GM12878 (cell line): ENCODE data around the gene LIF. TPM values are rescaled to one million over a fixed set of nuclear protein-coding genes. Genes with fewer than 3 reads are reported as not detected.

Source experiments
- ATAC-seq: fragments of 200-7000 bp; cut with Tn5 transposase; 3 replicates; pipeline ENCODE4 v1.9.1; 2020; ENCODE audit warnings: mild to moderate bottlenecking, moderate library complexity
- BruUV-seq: library from RNA; stranded (reverse); fragments of 400-500 nt; replicated peaks from 2 replicates; lab custom pipeline; 2021; lab: Mats Ljungman, UMichigan
- CTCF ChIA-PET: fragments of 300-600 bp; sonication (Branson Sonifier 250); formaldehyde crosslinking; extraction: SDS; loops from one replicate; lab custom pipeline; 2021; ENCODE audit warnings: inconsistent platforms; lab: Yijun Ruan, JAX
- POLR2A ChIA-PET: fragments of 350-600 bp; formaldehyde crosslinking; extraction: SDS; loops from one replicate; lab custom pipeline; 2021; ENCODE audit warnings: inconsistent platforms; lab: Charles Lee
- RAD21 ChIA-PET: fragments of 300-600 bp; sonication (Branson Sonifier 250); formaldehyde crosslinking; loops from one replicate; lab custom pipeline; 2023; ENCODE audit warnings: antibody characterized with exemption; ENCODE audit not compliant: unreplicated experiment; lab: Charles Lee
- SMC1A ChIA-PET: fragments of 300-600 bp; sonication (Branson Sonifier 250); formaldehyde crosslinking; loops from one replicate; lab custom pipeline; 2023; ENCODE audit not compliant: unreplicated experiment, uncharacterized antibody; lab: Charles Lee
- DNase-seq: peaks from one replicate; pipeline ENCODE4 v3.0.0-alpha.2; 2011; ENCODE audit warnings: low read depth, low spot score
- FAIRE-seq: peaks from 3 replicates; lab custom pipeline; 2011; peaks lifted over from hg19 to GRCh38; lab: Jason Lieb, UNC
- H2AFZ ChIP-seq: 2 replicates; pipeline ENCODE4 v1.6.0; 2011; ENCODE audit warnings: low read depth, low read length, control low read depth; ENCODE audit not compliant: control insufficient read depth
- H3K27ac ChIP-seq: 2 replicates; pipeline ENCODE4 v1.5.1; 2011; ENCODE audit warnings: control low read depth; ENCODE audit not compliant: control insufficient read depth, insufficient read depth
- H3K27me3 ChIP-seq, 2 experiments: replicated peaks in 1 of 2; 2 replicates each; pipeline versions ENCODE4 v1.6.0 to v1.6.1; 2011; ENCODE audit warnings: low read length in 1 of 2; ENCODE audit not compliant: control insufficient read depth in 2 of 2, insufficient read depth in 2 of 2
- H3K36me3 ChIP-seq, 2 experiments: 2 replicates each; pipeline ENCODE4 v1.5.1; 2011; ENCODE audit warnings: low read length in 1 of 2; ENCODE audit not compliant: control insufficient read depth in 2 of 2, insufficient read depth in 2 of 2
- H3K4me1 ChIP-seq: 2 replicates; pipeline ENCODE4 v1.6.1; 2011; ENCODE audit warnings: mild to moderate bottlenecking, low read length, moderate library complexity, mixed read lengths; ENCODE audit not compliant: control insufficient read depth, insufficient read depth
- H3K4me2 ChIP-seq: 2 replicates; pipeline ENCODE4 v1.6.0; 2011; ENCODE audit warnings: control low read depth; ENCODE audit not compliant: control insufficient read depth, insufficient read depth
- H3K4me3 ChIP-seq: fragments of 200-600 bp; sonication (generic); 2 replicates; pipeline ENCODE4 v1.5.1; 2016
- H3K79me2 ChIP-seq: 2 replicates; pipeline ENCODE4 v1.6.0; 2011; ENCODE audit warnings: low read length; ENCODE audit not compliant: control insufficient read depth, insufficient read depth
- H3K9ac ChIP-seq: 2 replicates; pipeline ENCODE4 v1.8.0; 2011; ENCODE audit warnings: low read length, control low read depth, mixed read lengths; ENCODE audit not compliant: control insufficient read depth, insufficient read depth
- H3K9me3 ChIP-seq: replicated peaks from 3 replicates; pipeline ENCODE4 v1.5.1; 2011; ENCODE audit warnings: mild to moderate bottlenecking, low read length; ENCODE audit not compliant: control insufficient read depth, insufficient read depth
- H4K20me1 ChIP-seq: 2 replicates; pipeline ENCODE4 v1.6.0; 2011; ENCODE audit not compliant: control insufficient read depth, insufficient read depth
- KLF5 ChIP-seq: fragments of 450-650 bp; IDR thresholded peaks from 2 replicates; pipeline ENCODE4 v1.6.1; 2014; ENCODE audit warnings: mild to moderate bottlenecking; ENCODE audit not compliant: partially characterized antibody
- NR2F1 ChIP-seq: fragments of 450-650 bp; conservative IDR thresholded peaks from 2 replicates; pipeline ENCODE4 v1.6.1; 2017; ENCODE audit warnings: mild to moderate bottlenecking
- ZNF274 ChIP-seq: IDR thresholded peaks from one replicate; pipeline ENCODE4 v1.8.0; 2011; ENCODE audit not compliant: insufficient read length, insufficient read depth
- ZZZ3 ChIP-seq: IDR thresholded peaks from 2 replicates; pipeline ENCODE4 v1.6.1; 2011; ENCODE audit warnings: low read depth; ENCODE audit not compliant: control insufficient read depth, insufficient read length
- WGBS: methylation state at CpG from one replicate; pipeline ENCODE4 v1.1.6; 2016; ENCODE audit warnings: low lambda C conversion rate; ENCODE audit not compliant: insufficient replicate concordance, insufficient coverage; ENCODE audit errors: missing lambda C conversion rate; 5-methylcytosine and 5-hydroxymethylcytosine counted together
- in situ Hi-C: fragments of 300-500 bp; cut with MboI; formaldehyde crosslinking; loops from 9 replicates; pipeline ENCODE4 v1.14.3; 2018; ENCODE audit warnings: mixed read lengths
- intact Hi-C: fragments of 100-400 bp; cut with micrococcal nuclease; formaldehyde crosslinking; loops from one replicate; pipeline ENCODE4 v1.14.2; 2022; ENCODE audit not compliant: unreplicated experiment
- polyA plus RNA-seq, 11 experiments: library from polyadenylated mRNA; depleted of rRNA in 4 of 11; unstranded in 6 of 11; stranded (reverse) in 5 of 11; fragments of >200 nt; fragmentation: Nextera tagmentation in 4 of 11; fragmentation: Illumina TruSeq in 1 of 11; extraction: Ambion mirVana in 4 of 11; extraction: Trizol in 1 of 11; gene quantifications; 1 replicate in 1 of 11; 2 replicates in 10 of 11; pipeline versions ENCODE4 v1.2.1 to v1.2.3, GENCODE V29; 2011 to 2016; ENCODE audit warnings: inconsistent platforms in 2 of 11, missing spikeins in 2 of 11, low read depth in 1 of 11
- total RNA-seq, 4 experiments: library from RNA; depleted of rRNA in 3 of 4; stranded (reverse); fragments of >200 nt in 3 of 4; fragmentation: Illumina TruSeq in 1 of 4; extraction: Trizol in 1 of 4; gene quantifications; 2 replicates each; pipeline versions ENCODE4 v1.2.1 to v1.2.3, GENCODE V29; 2013 to 2021
- TF ChIP-seq, protein P1 (sequence below): fragments of 150-350 bp; IDR thresholded peaks from 2 replicates; pipeline ENCODE4 v1.6.1; 2014; ENCODE audit warnings: mild to moderate bottlenecking, low read depth, low read length
- TF ChIP-seq, protein P2 (sequence below): fragments of 450-650 bp; IDR thresholded peaks from 2 replicates; pipeline ENCODE4 v1.6.1; 2017; ENCODE audit warnings: mild to moderate bottlenecking, moderate library complexity
- TF ChIP-seq, protein P3 (sequence below): IDR thresholded peaks from 2 replicates; pipeline ENCODE4 v1.6.1; 2012; ENCODE audit warnings: low read depth, low read length, improper control_type of control experiment

LIF gene
- total and polyA plus RNA-seq, 10 of the 15 experiments (the other 5 are each of a cell fraction or from before 2014, with no cell fraction given) = 0.05 to 3.4 (median 0.97) TPM

- ChIA-PET POLR2A (no interaction called here), CTCF (no interaction called here), SMC1A (no interaction called here), RAD21 (no interaction called here)
- intact Hi-C loops = no loop called here
- FAIRE-seq (no peak), ATAC-seq (no peak), DNase-seq (no peak)
- Histone ChIP-seq H3K9ac (no peak overlapping the region), H3K27ac (no peak overlapping the region), H3K36me3 (no peaks in the 10 kb centered on the region), H3K27me3 (no peaks in the 10 kb centered on the region), H3K4me2 (no peak overlapping the region), H3K4me1 (no peaks in the 10 kb centered on the region; the same call in 1 of the 2 replicates), H3K9me3 (no peaks in the 10 kb centered on the region), H3K79me2 (no peaks in the 10 kb centered on the region), H3K4me3 (no peak overlapping the region), H4K20me1 (no peaks in the 10 kb centered on the region), H2AFZ (no peak overlapping the region)
- no TSS peak for BruUV-seq
- TF ChIP-seq, protein P1, sequence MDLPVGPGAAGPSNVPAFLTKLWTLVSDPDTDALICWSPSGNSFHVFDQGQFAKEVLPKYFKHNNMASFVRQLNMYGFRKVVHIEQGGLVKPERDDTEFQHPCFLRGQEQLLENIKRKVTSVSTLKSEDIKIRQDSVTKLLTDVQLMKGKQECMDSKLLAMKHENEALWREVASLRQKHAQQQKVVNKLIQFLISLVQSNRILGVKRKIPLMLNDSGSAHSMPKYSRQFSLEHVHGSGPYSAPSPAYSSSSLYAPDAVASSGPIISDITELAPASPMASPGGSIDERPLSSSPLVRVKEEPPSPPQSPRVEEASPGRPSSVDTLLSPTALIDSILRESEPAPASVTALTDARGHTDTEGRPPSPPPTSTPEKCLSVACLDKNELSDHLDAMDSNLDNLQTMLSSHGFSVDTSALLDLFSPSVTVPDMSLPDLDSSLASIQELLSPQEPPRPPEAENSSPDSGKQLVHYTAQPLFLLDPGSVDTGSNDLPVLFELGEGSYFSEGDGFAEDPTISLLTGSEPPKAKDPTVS = no peak
- TF ChIP-seq NR2F1 (no peak), ZZZ3 (no peak), ZNF274 (no peak), KLF5 (no peak)
- TF ChIP-seq, protein P2, sequence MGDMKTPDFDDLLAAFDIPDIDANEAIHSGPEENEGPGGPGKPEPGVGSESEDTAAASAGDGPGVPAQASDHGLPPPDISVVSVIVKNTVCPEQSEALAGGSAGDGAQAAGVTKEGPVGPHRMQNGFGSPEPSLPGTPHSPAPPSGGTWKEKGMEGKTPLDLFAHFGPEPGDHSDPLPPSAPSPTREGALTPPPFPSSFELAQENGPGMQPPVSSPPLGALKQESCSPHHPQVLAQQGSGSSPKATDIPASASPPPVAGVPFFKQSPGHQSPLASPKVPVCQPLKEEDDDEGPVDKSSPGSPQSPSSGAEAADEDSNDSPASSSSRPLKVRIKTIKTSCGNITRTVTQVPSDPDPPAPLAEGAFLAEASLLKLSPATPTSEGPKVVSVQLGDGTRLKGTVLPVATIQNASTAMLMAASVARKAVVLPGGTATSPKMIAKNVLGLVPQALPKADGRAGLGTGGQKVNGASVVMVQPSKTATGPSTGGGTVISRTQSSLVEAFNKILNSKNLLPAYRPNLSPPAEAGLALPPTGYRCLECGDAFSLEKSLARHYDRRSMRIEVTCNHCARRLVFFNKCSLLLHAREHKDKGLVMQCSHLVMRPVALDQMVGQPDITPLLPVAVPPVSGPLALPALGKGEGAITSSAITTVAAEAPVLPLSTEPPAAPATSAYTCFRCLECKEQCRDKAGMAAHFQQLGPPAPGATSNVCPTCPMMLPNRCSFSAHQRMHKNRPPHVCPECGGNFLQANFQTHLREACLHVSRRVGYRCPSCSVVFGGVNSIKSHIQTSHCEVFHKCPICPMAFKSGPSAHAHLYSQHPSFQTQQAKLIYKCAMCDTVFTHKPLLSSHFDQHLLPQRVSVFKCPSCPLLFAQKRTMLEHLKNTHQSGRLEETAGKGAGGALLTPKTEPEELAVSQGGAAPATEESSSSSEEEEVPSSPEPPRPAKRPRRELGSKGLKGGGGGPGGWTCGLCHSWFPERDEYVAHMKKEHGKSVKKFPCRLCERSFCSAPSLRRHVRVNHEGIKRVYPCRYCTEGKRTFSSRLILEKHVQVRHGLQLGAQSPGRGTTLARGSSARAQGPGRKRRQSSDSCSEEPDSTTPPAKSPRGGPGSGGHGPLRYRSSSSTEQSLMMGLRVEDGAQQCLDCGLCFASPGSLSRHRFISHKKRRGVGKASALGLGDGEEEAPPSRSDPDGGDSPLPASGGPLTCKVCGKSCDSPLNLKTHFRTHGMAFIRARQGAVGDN = no peak
- TF ChIP-seq, protein P3, sequence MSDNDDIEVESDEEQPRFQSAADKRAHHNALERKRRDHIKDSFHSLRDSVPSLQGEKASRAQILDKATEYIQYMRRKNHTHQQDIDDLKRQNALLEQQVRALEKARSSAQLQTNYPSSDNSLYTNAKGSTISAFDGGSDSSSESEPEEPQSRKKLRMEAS = no peak
- in situ Hi-C loops = no loop called here
- 58% methylated on average over 19 of the region's 19 CpGs for WGBS
Observed at GRCh38 chr22:30210235-30210909, 36.2 kb downstream of the LIF start.
